ENCODE measurements around the gene GJC2.
A peak's percentile ranks its signal among the peaks of the same experiment; 100 is the strongest.

GJC2 gene

DNA sequence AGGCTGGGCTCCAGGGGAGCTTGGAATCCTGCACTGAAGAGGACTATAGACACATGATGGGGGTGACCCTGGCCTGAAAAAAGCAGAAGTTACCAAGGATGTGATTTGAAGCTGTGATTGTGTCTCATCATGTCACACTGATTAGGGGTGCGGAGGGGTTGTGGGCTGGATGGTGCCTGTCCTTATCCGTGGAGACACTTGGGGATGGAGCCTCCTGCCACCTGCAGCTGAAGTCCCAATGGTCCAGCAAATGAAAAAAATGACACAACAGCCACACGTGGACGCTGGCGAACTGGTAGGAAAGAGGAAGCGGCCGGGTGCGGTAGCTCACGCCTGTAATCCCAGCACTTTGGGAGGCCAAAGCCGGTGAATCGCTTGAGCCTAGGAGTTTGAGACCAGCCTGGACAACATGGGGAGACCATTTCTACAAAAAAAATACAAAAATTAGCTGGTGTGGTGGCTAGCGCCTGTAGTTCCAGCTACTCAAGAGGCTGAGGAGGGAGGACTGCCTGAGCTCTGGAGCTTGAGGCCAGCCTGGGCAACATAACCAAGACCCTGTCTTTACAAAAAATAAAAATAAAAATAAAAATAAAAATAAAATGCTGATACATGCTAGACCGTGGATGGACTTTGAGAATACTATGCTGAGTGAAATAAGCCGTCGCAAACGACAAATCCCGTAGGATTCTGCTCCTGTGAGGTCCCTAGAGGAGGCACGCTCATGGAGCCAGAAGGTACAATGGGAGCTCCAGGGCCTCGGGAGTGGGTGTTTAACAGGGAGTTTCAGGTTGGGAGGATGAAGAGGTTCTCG is 15.0 kb downstream of the GJC2 start:
- peaks cover 6% of the 10 kb centered on the region for H3K79me1 ChIP-seq (ENCODE audit: low read depth, low read length)
- DNase-seq (ENCODE audit: low spot score) = no peak
- peak overlapping the region; percentile 56 for H3K4me2 ChIP-seq (ENCODE audit: insufficient read depth, low read length, poor library complexity, severe bottlenecking)
- H3K4me3 ChIP-seq (ENCODE audit: low read length in 2 of 2) = peak overlapping the region; percentile 74 to 82
- H3K14ac ChIP-seq (ENCODE audit: low read length) = no peak overlapping the region
- no peak overlapping the region for H2BK120ac ChIP-seq (ENCODE audit: low read depth, low read length)
- H2BK5ac ChIP-seq (ENCODE audit: low read length) = no peak overlapping the region
- peak overlapping the region; percentile 44 for H3K18ac ChIP-seq (ENCODE audit: low read length)
- peak overlapping the region; percentile 16 for H2BK12ac ChIP-seq (ENCODE audit: low read length)
- no peak overlapping the region for H3K23ac ChIP-seq (ENCODE audit: low read depth, low read length, poor library complexity)
- H3K4me1 ChIP-seq (ENCODE audit: control insufficient read depth in 2 of 2, insufficient read depth in 1 of 2, low read depth in 1 of 2, low read length in 2 of 2) = peaks cover 5 to 15% of the 10 kb centered on the region in 2 donors
- H2BK15ac ChIP-seq (ENCODE audit: low read length) = no peak overlapping the region
- no peak overlapping the region for H3K9ac ChIP-seq (ENCODE audit: low read depth, low read length, poor library complexity)
- WGBS, 2 donors (ENCODE audit: extremely low coverage in 2 of 2, insufficient read length in 2 of 2, insufficient replicate concordance in 1 of 2) = no CpG with 5 or more reads among the region's 20 CpGs
- H2AFZ ChIP-seq (ENCODE audit: low read length) = peak overlapping the region; percentile 92
- no peak overlapping the region for H2AK5ac ChIP-seq (ENCODE audit: low read depth, low read length)
- peak overlapping the region; percentile 32 for H3K4ac ChIP-seq (ENCODE audit: low read length)
- peak overlapping the region; percentile 70 for H3K27ac ChIP-seq (replicated peaks; ENCODE audit: low read length)
- no peak overlapping the region for H4K8ac ChIP-seq (ENCODE audit: low read depth, low read length)
- H4K91ac ChIP-seq (ENCODE audit: low read depth, low read length, poor library complexity) = no peak overlapping the region
- no peaks in the 10 kb centered on the region for H3K36me3 ChIP-seq (replicated peaks in 1 of 2; ENCODE audit: control insufficient read depth in 2 of 2, insufficient read depth in 2 of 2, low read length in 2 of 2)
- H3K27me3 ChIP-seq (ENCODE audit: control insufficient read depth in 3 of 3, insufficient read depth in 3 of 3, low read depth in 1 of 3, low read length in 3 of 3) = no peaks in the 10 kb centered on the region
- H3K9me3 ChIP-seq (replicated peaks in 1 of 2; ENCODE audit: control insufficient read depth in 2 of 2, insufficient read depth in 1 of 2, low read depth in 1 of 2, low read length in 2 of 2) = no peaks in the 10 kb centered on the region

DNA sequence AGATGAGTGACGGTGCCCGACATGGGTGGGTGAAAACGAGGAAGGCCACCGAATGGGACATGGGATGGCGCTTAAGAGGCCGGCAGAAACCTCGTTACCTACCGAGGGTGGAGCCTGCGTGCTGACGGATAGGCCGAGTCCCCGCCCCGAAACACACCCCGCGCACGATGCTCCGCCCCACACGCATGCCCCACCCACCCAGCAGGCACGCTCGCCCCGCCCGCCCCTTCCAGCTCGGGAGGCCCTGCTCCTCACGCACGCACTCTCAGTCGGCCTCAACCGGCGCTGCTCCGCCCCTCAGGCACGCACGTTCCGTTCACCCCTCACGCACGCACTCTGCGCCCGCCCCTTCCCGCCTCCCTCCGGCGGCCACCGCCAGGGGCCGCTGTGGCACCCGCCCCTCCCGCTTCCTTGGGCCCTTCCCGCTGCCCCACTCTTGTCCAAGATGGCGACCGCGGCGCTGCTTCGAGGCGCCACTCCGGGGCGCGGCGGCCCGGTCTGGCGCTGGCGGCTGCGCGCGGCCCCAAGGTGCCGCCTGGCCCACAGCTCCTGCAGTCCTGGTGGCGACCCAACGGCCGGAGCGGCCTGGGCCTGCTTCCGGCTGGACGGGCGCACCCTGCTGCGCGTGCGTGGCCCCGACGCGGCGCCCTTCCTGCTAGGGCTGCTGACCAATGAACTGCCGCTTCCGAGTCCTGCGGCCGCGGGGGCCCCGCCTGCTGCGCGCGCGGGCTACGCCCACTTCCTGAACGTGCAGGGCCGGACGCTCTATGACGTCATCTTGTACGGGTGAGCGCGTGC is 15.8 kb downstream of the GJC2 start, which contains the start of gene IBA57:
Gene IBA57 (plus strand): TSS at position 433 of the 798 bp plus-strand sequence. CDS start 13 bp downstream, at position 446.
- Histone ChIP-seq H3K4me2 (ENCODE audit: insufficient read depth, low read length, poor library complexity, severe bottlenecking) (peak within 1 kb of the TSS; percentile 96), H2BK15ac (ENCODE audit: low read length) (no peak within 1 kb of the TSS), H2AK5ac (ENCODE audit: low read depth, low read length) (peak within 1 kb of the TSS; percentile 73), H3K14ac (ENCODE audit: low read length) (no peak within 1 kb of the TSS), H2AFZ (ENCODE audit: low read length) (peak within 1 kb of the TSS; percentile 98), H3K4me1 (ENCODE audit: control insufficient read depth in 2 of 2, insufficient read depth in 1 of 2, low read depth in 1 of 2, low read length in 2 of 2) (peaks cover 5 to 15% of the 10 kb centered on the region in 2 donors), H3K27ac (replicated peaks; ENCODE audit: low read length) (peak within 1 kb of the TSS; percentile 99), H2BK120ac (ENCODE audit: low read depth, low read length) (no peak within 1 kb of the TSS), H4K8ac (ENCODE audit: low read depth, low read length) (peak within 1 kb of the TSS; percentile 100), H3K23ac (ENCODE audit: low read depth, low read length, poor library complexity) (peak within 1 kb of the TSS; percentile 98), H3K79me1 (ENCODE audit: low read depth, low read length) (peaks cover 6% of the 10 kb centered on the region), H3K4me3 (ENCODE audit: low read length in 2 of 2) (peak within 1 kb of the TSS; percentile 82 to 92), H3K18ac (ENCODE audit: low read length) (peak within 1 kb of the TSS; percentile 100), H3K9ac (ENCODE audit: low read depth, low read length, poor library complexity) (peak within 1 kb of the TSS; percentile 97), H3K27me3 (ENCODE audit: control insufficient read depth in 3 of 3, insufficient read depth in 3 of 3, low read depth in 1 of 3, low read length in 3 of 3) (no peaks in the 10 kb centered on the region), H4K91ac (ENCODE audit: low read depth, low read length, poor library complexity) (peak within 1 kb of the TSS; percentile 97), H2BK12ac (ENCODE audit: low read length) (no peak within 1 kb of the TSS), H3K9me3 (replicated peaks in 1 of 2; ENCODE audit: control insufficient read depth in 2 of 2, insufficient read depth in 1 of 2, low read depth in 1 of 2, low read length in 2 of 2) (no peaks in the 10 kb centered on the region), H2BK5ac (ENCODE audit: low read length) (peak within 1 kb of the TSS; percentile 98), H3K4ac (ENCODE audit: low read length) (peak within 1 kb of the TSS; percentile 77), H3K36me3 (replicated peaks in 1 of 2; ENCODE audit: control insufficient read depth in 2 of 2, insufficient read depth in 2 of 2, low read length in 2 of 2) (no peaks in the 10 kb centered on the region)
- peak; percentile 96 for DNase-seq (ENCODE audit: low spot score)
- no CpG with 5 or more reads among the region's 93 CpGs for WGBS, 2 donors (ENCODE audit: extremely low coverage in 2 of 2, insufficient read length in 2 of 2, insufficient replicate concordance in 1 of 2)

DNA sequence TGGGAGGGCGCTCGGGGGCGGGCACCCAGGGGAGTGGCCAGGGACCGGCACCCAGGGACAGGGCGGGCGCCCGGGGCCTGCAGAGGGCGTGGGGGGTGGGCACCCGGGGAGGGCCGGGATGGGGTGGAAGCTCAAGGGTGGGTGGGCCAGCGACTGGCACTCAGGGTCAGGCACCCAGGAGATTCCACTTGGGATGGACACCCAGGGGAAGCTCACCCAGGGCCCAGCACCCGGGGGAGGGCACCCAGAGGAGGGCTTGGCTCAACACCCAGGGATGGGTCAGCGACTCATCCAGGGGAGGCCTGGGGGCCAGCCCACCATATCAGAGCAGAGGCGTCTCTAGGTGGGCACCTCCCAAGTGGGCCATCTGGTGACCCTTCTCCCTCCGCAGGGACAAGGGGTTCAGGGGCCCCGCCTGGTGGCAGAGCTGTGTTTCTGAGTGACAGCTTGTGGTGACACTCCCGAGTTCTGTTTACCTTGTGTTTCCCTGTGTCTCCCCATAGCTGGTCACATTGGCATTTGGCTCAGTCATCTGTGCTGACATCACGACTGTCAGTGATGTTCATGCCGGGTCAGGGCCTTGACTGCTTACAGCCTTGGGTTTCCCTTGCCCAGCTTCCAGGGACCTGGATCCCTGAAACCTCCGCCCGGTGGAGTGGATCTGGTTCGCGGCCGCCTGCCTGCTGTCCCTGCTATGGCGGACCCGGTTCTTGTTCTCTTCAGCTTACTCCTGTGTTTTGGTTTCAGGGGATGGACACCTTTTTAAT is 16.6 kb downstream of the GJC2 start:
- peak overlapping the region; percentile 98 for H2AFZ ChIP-seq (ENCODE audit: low read length)
- H2BK5ac ChIP-seq (ENCODE audit: low read length) = peak overlapping the region; percentile 67
- H2BK120ac ChIP-seq (ENCODE audit: low read depth, low read length) = no peak overlapping the region
- H3K27ac ChIP-seq (replicated peaks; ENCODE audit: low read length) = peak overlapping the region; percentile 29
- peak; percentile 48 for DNase-seq (ENCODE audit: low spot score)
- no peak overlapping the region for H4K8ac ChIP-seq (ENCODE audit: low read depth, low read length)
- no peak overlapping the region for H2BK12ac ChIP-seq (ENCODE audit: low read length)
- H2BK15ac ChIP-seq (ENCODE audit: low read length) = no peak overlapping the region
- no peak overlapping the region for H3K14ac ChIP-seq (ENCODE audit: low read length)
- no CpG with 5 or more reads among the region's 26 CpGs for WGBS, 2 donors (ENCODE audit: extremely low coverage in 2 of 2, insufficient read length in 2 of 2, insufficient replicate concordance in 1 of 2)
- peak overlapping the region; percentile 77 for H3K4ac ChIP-seq (ENCODE audit: low read length)
- H3K4me3 ChIP-seq (ENCODE audit: low read length in 2 of 2) = peak overlapping the region; percentile 78 to 82
- no peak overlapping the region for H4K91ac ChIP-seq (ENCODE audit: low read depth, low read length, poor library complexity)
- H3K27me3 ChIP-seq (ENCODE audit: control insufficient read depth in 3 of 3, insufficient read depth in 3 of 3, low read depth in 1 of 3, low read length in 3 of 3) = no peaks in the 10 kb centered on the region
- peak overlapping the region; percentile 73 for H2AK5ac ChIP-seq (ENCODE audit: low read depth, low read length)
- H3K4me2 ChIP-seq (ENCODE audit: insufficient read depth, low read length, poor library complexity, severe bottlenecking) = peak overlapping the region; percentile 96
- H3K4me1 ChIP-seq (ENCODE audit: control insufficient read depth in 2 of 2, insufficient read depth in 1 of 2, low read depth in 1 of 2, low read length in 2 of 2) = peaks cover 5 to 14% of the 10 kb centered on the region in 2 donors
- H3K9me3 ChIP-seq (replicated peaks in 1 of 2; ENCODE audit: control insufficient read depth in 2 of 2, insufficient read depth in 1 of 2, low read depth in 1 of 2, low read length in 2 of 2) = no peaks in the 10 kb centered on the region
- peak overlapping the region; percentile 88 for H3K18ac ChIP-seq (ENCODE audit: low read length)
- H3K9ac ChIP-seq (ENCODE audit: low read depth, low read length, poor library complexity) = peak overlapping the region; percentile 85
- peaks cover 6% of the 10 kb centered on the region for H3K79me1 ChIP-seq (ENCODE audit: low read depth, low read length)
- H3K23ac ChIP-seq (ENCODE audit: low read depth, low read length, poor library complexity) = peak overlapping the region; percentile 98
- no peaks in the 10 kb centered on the region for H3K36me3 ChIP-seq (replicated peaks in 1 of 2; ENCODE audit: control insufficient read depth in 2 of 2, insufficient read depth in 2 of 2, low read length in 2 of 2)
